NT2/D1 (cell line): ENCODE measurements around the gene BRPF3.

Experiments
- SUZ12 ChIP-seq: IDR thresholded peaks from 2 replicates; pipeline ENCODE4 v1.6.1; 2011; ENCODE audit not compliant: insufficient read length, insufficient read depth; ENCODE audit errors: extremely low read depth
- ZNF274 ChIP-seq: IDR thresholded peaks from 2 replicates; pipeline ENCODE4 v1.6.1; 2011; ENCODE audit warnings: mild to moderate bottlenecking, low read depth, low read length

DNA sequence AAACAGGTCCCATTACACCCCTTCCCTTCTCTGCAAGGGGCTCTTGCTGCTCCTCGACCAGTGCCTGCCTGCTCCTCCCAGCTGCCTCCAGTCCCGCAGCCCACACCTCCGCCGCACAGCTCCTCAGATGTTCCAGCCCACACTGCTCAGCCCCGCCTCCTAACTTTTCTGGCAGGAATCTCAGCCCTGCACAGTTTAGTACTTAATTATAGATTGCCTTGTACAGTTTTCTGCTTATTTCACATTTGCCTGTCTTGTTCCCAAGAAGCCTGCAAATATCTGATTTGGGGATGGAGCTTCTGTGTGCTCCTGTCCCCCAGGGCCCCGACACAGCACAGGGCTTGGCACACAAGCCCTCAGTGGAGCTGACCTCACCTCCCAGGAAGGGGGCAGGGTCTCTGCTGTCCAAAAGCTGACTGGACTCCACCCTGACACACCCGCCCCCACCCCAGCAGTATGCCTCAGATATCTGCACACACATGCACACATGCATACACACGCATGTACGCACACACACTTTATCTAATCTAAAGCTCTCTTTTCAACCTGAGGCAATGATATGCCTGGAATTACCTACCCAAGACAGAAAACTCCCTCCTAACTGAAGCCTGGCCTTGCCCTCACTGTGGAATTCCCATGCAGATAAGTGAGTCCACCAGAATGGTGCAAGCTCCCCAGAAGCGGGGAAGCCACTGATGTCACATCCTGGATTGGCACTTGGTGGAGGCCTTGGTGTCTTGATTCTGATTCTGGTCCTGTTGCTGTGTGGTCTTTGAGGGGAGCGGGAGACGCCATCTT is 72.1 kb downstream of the BRPF3 start:
- TF ChIP-seq ZNF274, result no peak
- no peak for TF ChIP-seq SUZ12
